MM.1S (cell line): ENCODE data around the gene ZCCHC3.

Experiments used
- CTCF ChIP-seq: fragments of 300-600 bp; sonication (generic); IDR thresholded peaks from 2 replicates; pipeline ENCODE4 v1.5.1; 2016; ENCODE audit warnings: antibody characterized with exemption, low read length, mixed read lengths
- EZH2 ChIP-seq: fragments of 300-600 bp; sonication (generic); optimal IDR thresholded peaks from 2 replicates; pipeline ENCODE3; 2017; ENCODE audit warnings: low read depth, mild to moderate bottlenecking, antibody characterized with exemption, low read length, mixed read lengths
- EZH2phosphoT487 ChIP-seq: fragments of 300-600 bp; sonication (generic); IDR thresholded peaks from 2 replicates; pipeline ENCODE4 v1.6.1; 2018; ENCODE audit warnings: antibody characterized with exemption, low read length

- no peak for TF ChIP-seq EZH2phosphoT487
- no peak for TF ChIP-seq CTCF
- no peak for TF ChIP-seq EZH2
Observed at GRCh38 chr20:348972-349841, 51.8 kb downstream of the ZCCHC3 start.
